Measurements from ENCODE around the gene TMEM42.

DNA sequence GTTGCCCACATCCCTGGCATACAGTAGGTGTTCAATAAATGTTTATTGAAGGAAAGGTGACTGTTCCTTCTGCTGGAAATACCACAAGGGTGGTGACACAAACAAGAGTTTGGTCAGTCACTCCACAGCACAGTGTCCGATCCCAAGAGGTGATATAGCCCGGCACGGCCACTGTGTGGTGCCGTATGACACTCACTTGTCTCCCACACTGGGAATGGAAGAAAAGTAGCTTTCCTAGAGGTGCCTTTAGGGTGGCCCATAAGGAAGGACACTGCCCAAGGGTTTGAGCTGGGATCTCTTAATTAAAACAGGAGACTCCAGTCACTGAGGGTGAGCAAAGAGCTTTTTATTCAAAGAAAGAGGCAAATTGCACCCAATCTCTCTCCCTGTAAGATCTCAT is 53.2 kb downstream of the TMEM42 start:
- TF ChIP-seq ZZZ3 (CRISPR knock-in tag; IDR thresholded peaks at IDR 0.05; ENCODE audit: borderline replicate concordance) (no peak), PTBP1 (IDR thresholded peaks at IDR 0.05; ENCODE audit: low read depth, low read length, poor library complexity, severe bottlenecking) (no peak), ZNF709 (CRISPR knock-in tag; IDR thresholded peaks at IDR 0.05) (no peak), HMG20B (CRISPR knock-in tag; conservative IDR thresholded peaks at IDR 0.05) (no peak), KDM1A (CRISPR knock-in tag; IDR thresholded peaks at IDR 0.05) (no peak)
- TF ChIP-seq, protein P1, sequence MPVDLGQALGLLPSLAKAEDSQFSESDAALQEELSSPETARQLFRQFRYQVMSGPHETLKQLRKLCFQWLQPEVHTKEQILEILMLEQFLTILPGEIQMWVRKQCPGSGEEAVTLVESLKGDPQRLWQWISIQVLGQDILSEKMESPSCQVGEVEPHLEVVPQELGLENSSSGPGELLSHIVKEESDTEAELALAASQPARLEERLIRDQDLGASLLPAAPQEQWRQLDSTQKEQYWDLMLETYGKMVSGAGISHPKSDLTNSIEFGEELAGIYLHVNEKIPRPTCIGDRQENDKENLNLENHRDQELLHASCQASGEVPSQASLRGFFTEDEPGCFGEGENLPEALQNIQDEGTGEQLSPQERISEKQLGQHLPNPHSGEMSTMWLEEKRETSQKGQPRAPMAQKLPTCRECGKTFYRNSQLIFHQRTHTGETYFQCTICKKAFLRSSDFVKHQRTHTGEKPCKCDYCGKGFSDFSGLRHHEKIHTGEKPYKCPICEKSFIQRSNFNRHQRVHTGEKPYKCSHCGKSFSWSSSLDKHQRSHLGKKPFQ (CRISPR knock-in tag; IDR thresholded peaks at IDR 0.05; ENCODE audit: insufficient replicate concordance): no peak
- TF ChIP-seq, protein P2, sequence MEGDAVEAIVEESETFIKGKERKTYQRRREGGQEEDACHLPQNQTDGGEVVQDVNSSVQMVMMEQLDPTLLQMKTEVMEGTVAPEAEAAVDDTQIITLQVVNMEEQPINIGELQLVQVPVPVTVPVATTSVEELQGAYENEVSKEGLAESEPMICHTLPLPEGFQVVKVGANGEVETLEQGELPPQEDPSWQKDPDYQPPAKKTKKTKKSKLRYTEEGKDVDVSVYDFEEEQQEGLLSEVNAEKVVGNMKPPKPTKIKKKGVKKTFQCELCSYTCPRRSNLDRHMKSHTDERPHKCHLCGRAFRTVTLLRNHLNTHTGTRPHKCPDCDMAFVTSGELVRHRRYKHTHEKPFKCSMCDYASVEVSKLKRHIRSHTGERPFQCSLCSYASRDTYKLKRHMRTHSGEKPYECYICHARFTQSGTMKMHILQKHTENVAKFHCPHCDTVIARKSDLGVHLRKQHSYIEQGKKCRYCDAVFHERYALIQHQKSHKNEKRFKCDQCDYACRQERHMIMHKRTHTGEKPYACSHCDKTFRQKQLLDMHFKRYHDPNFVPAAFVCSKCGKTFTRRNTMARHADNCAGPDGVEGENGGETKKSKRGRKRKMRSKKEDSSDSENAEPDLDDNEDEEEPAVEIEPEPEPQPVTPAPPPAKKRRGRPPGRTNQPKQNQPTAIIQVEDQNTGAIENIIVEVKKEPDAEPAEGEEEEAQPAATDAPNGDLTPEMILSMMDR (CRISPR knock-in tag; IDR thresholded peaks at IDR 0.05): peak; percentile 55
